ENCODE results near the gene TENM3.

TENM3 gene

GRCh38 chr4:182540496-182540895, 297.3 kb downstream of the TENM3 start:
- no peak overlapping the region for H3K4me3 ChIP-seq (ENCODE audit: control insufficient read depth, low read depth, low read length)
- DNase-seq (ENCODE audit: low read depth), result no peak
- no peak for TF ChIP-seq CTCF (conservative IDR thresholded peaks at IDR 0.05; ENCODE audit: control insufficient read depth, insufficient read depth, low read depth, low read length)

GRCh38 chr4:182547435-182547834, 304.2 kb downstream of the TENM3 start:
- no peak overlapping the region for H3K4me3 ChIP-seq (ENCODE audit: control insufficient read depth, low read depth, low read length)
- no peak for TF ChIP-seq CTCF (conservative IDR thresholded peaks at IDR 0.05; ENCODE audit: control insufficient read depth, insufficient read depth, low read depth, low read length)
- no peak for DNase-seq (ENCODE audit: low read depth)

GRCh38 chr4:182548156-182548555, 305.0 kb downstream of the TENM3 start:
- no peak for DNase-seq (ENCODE audit: low read depth)
- TF ChIP-seq CTCF (conservative IDR thresholded peaks at IDR 0.05; ENCODE audit: control insufficient read depth, insufficient read depth, low read depth, low read length), result no peak
- no peak overlapping the region for H3K4me3 ChIP-seq (ENCODE audit: control insufficient read depth, low read depth, low read length)

- no peak overlapping the region for H3K4me3 ChIP-seq (ENCODE audit: control insufficient read depth, low read depth, low read length)
- no peak for TF ChIP-seq CTCF (conservative IDR thresholded peaks at IDR 0.05; ENCODE audit: control insufficient read depth, insufficient read depth, low read depth, low read length)
- DNase-seq (ENCODE audit: low read depth), result no peak
Measured at GRCh38 chr4:182549356-182549755, 306.2 kb downstream of the TENM3 start.

GRCh38 chr4:182552948-182553347, 309.7 kb downstream of the TENM3 start:
- DNase-seq (ENCODE audit: low read depth), result no peak
- H3K4me3 ChIP-seq (ENCODE audit: control insufficient read depth, low read depth, low read length), result no peak overlapping the region
- no peak for TF ChIP-seq CTCF (conservative IDR thresholded peaks at IDR 0.05; ENCODE audit: control insufficient read depth, insufficient read depth, low read depth, low read length)

- no peak overlapping the region for H3K4me3 ChIP-seq (ENCODE audit: control insufficient read depth, low read depth, low read length)
- no peak for TF ChIP-seq CTCF (conservative IDR thresholded peaks at IDR 0.05; ENCODE audit: control insufficient read depth, insufficient read depth, low read depth, low read length)
- no peak for DNase-seq (ENCODE audit: low read depth)
Measured at GRCh38 chr4:182553653-182554052, 310.5 kb downstream of the TENM3 start.

GRCh38 chr4:182554736-182555135, 311.5 kb downstream of the TENM3 start:
- no peak overlapping the region for H3K4me3 ChIP-seq (ENCODE audit: control insufficient read depth, low read depth, low read length)
- DNase-seq (ENCODE audit: low read depth), result peak; percentile 58
- TF ChIP-seq CTCF (conservative IDR thresholded peaks at IDR 0.05; ENCODE audit: control insufficient read depth, insufficient read depth, low read depth, low read length), result no peak

Measured in fibroblast of mammary gland (primary cell).